HEK293 (cell line): Measurements from ENCODE around the gene PRTFDC1.

Source experiments
- CTCF ChIA-PET: fragments of 350-600 bp; formaldehyde crosslinking; extraction: SDS; loops from one replicate; lab custom pipeline; 2021; ENCODE audit warnings: antibody characterized with exemption; lab: Yijun Ruan, JAX
- POLR2A ChIA-PET: fragments of 300-600 bp; formaldehyde crosslinking; extraction: SDS; loops from one replicate; lab custom pipeline; 2020; ENCODE audit warnings: antibody characterized with exemption, inconsistent platforms; lab: Yijun Ruan, JAX
- H3K27ac ChIP-seq: fragments of 200-500 bp; sonication (Bioruptor generic); 2 replicates; pipeline ENCODE4 v1.5.1; 2014; ENCODE audit warnings: low read depth, low read length, control low read depth, inconsistent platforms; ENCODE audit errors: extremely low read depth
- H3K36me3 ChIP-seq, 2 experiments: fragments of 200-500 bp in 1 of 2; sonication (Bioruptor generic) in 1 of 2; 1 replicate in 1 of 2; 2 replicates in 1 of 2; pipeline ENCODE4 v1.5.1; 2014 to 2017; ENCODE audit warnings: inconsistent platforms in 2 of 2, low read length in 2 of 2; ENCODE audit not compliant: control insufficient read depth in 2 of 2, insufficient read depth in 1 of 2
- H3K4me1 ChIP-seq: fragments of 200-500 bp; sonication (Bioruptor generic); 2 replicates; pipeline ENCODE4 v1.5.1; 2014; ENCODE audit warnings: mild to moderate bottlenecking, low read length, inconsistent platforms; ENCODE audit not compliant: control insufficient read depth, insufficient read depth
- H3K4me3 ChIP-seq: 2 replicates; pipeline ENCODE4 v1.5.1; 2011; ENCODE audit warnings: low read depth, mild to moderate bottlenecking, control low read depth, low read length, moderate library complexity
- H3K9me3 ChIP-seq: fragments of 200-500 bp; sonication (Bioruptor generic); 2 replicates; pipeline ENCODE4 v1.5.1; 2014; ENCODE audit warnings: low read depth, low read length, inconsistent platforms; ENCODE audit not compliant: control insufficient read depth, insufficient read depth
- CTCF ChIP-seq: fragments of 450-650 bp; formaldehyde crosslinking; IDR thresholded peaks from 2 replicates; pipeline ENCODE4 v1.5.1; 2016; ENCODE audit warnings: missing biosample characterization, missing genetic modification characterization
- EGR2 ChIP-seq: fragments of 450-650 bp; formaldehyde crosslinking; IDR thresholded peaks from 2 replicates; pipeline ENCODE4 v1.5.1; 2016; ENCODE audit warnings: low read depth, missing biosample characterization, missing genetic modification characterization
- FEZF1 ChIP-seq: fragments of 450-650 bp; formaldehyde crosslinking; IDR thresholded peaks from 2 replicates; pipeline ENCODE4 v1.5.1; 2016; ENCODE audit warnings: missing biosample characterization, missing genetic modification characterization
- GLI2 ChIP-seq: fragments of 450-650 bp; formaldehyde crosslinking; IDR thresholded peaks from 2 replicates; pipeline ENCODE4; 2017; ENCODE audit warnings: missing biosample characterization, missing genetic modification characterization, low read depth, borderline replicate concordance
- IKZF3 ChIP-seq: fragments of 450-650 bp; IDR thresholded peaks from 2 replicates; pipeline ENCODE4 v1.5.0; 2018; ENCODE audit warnings: missing biosample characterization, mild to moderate bottlenecking, missing genetic modification characterization, moderate library complexity
- KLF1 ChIP-seq: fragments of 450-650 bp; formaldehyde crosslinking; IDR thresholded peaks from 2 replicates; pipeline ENCODE4 v1.5.1; 2016; ENCODE audit warnings: missing biosample characterization, missing genetic modification characterization
- SETDB1 ChIP-seq: IDR thresholded peaks from one replicate; pipeline ENCODE4 v1.6.1; 2017; ENCODE audit warnings: mild to moderate bottlenecking, low read length, moderate library complexity, mixed read lengths; ENCODE audit not compliant: insufficient read length
- TRIM28 ChIP-seq: IDR thresholded peaks from 2 replicates; pipeline ENCODE4 v1.6.1; 2011; ENCODE audit warnings: low read length, control low read depth, borderline replicate concordance
- TSHZ1 ChIP-seq: fragments of 450-650 bp; formaldehyde crosslinking; IDR thresholded peaks from 2 replicates; pipeline ENCODE4 v1.5.1; 2016; ENCODE audit warnings: missing biosample characterization, missing genetic modification characterization, borderline replicate concordance
- WT1 ChIP-seq: fragments of 450-650 bp; formaldehyde crosslinking; IDR thresholded peaks from 2 replicates; pipeline ENCODE4 v1.5.1; 2016; ENCODE audit warnings: missing biosample characterization, missing genetic modification characterization
- ZBTB10 ChIP-seq: fragments of 450-650 bp; formaldehyde crosslinking; IDR thresholded peaks from 2 replicates; pipeline ENCODE4 v1.5.1; 2016; ENCODE audit warnings: missing biosample characterization, missing genetic modification characterization
- ZFHX2 ChIP-seq: fragments of 450-650 bp; formaldehyde crosslinking; conservative IDR thresholded peaks from 2 replicates; pipeline ENCODE4 v1.5.1; 2016; ENCODE audit warnings: missing biosample characterization, missing genetic modification characterization
- ZIC2 ChIP-seq: fragments of 450-650 bp; formaldehyde crosslinking; IDR thresholded peaks from 2 replicates; pipeline ENCODE4 v1.5.1; 2016; ENCODE audit warnings: missing biosample characterization, missing genetic modification characterization
- ZNF366 ChIP-seq: fragments of 450-650 bp; formaldehyde crosslinking; conservative IDR thresholded peaks from 2 replicates; pipeline ENCODE4 v1.5.1; 2016; ENCODE audit warnings: missing biosample characterization, missing genetic modification characterization
- ZNF398 ChIP-seq: fragments of 450-650 bp; formaldehyde crosslinking; IDR thresholded peaks from 2 replicates; pipeline ENCODE4 v1.5.1; 2017; ENCODE audit warnings: missing biosample characterization, missing genetic modification characterization
- ZNF488 ChIP-seq: fragments of 450-650 bp; formaldehyde crosslinking; IDR thresholded peaks from 2 replicates; pipeline ENCODE4 v1.5.1; 2016; ENCODE audit warnings: missing biosample characterization, missing genetic modification characterization
- ZNF585B ChIP-seq: fragments of 450-650 bp; formaldehyde crosslinking; IDR thresholded peaks from 2 replicates; pipeline ENCODE4 v1.5.1; 2016; ENCODE audit warnings: missing biosample characterization, missing genetic modification characterization
- ZNF596 ChIP-seq: fragments of 450-650 bp; IDR thresholded peaks from 2 replicates; pipeline ENCODE4 v1.5.0; 2018; ENCODE audit warnings: missing biosample characterization, mild to moderate bottlenecking, missing genetic modification characterization, moderate library complexity
- ZNF660 ChIP-seq: fragments of 450-650 bp; IDR thresholded peaks from 2 replicates; pipeline ENCODE4 v1.5.1; 2018; ENCODE audit warnings: missing biosample characterization, mild to moderate bottlenecking, missing genetic modification characterization
- ZXDB ChIP-seq: fragments of 450-650 bp; formaldehyde crosslinking; IDR thresholded peaks from 2 replicates; pipeline ENCODE4 v1.5.1; 2016; ENCODE audit warnings: missing biosample characterization, missing genetic modification characterization

PRTFDC1 gene

GRCh38 chr10:24953675-24954074 lies 1.3 kb upstream of the PRTFDC1 start (continued):
- TF ChIP-seq GLI2 (tag by site-specific recombination): no peak
- TF ChIP-seq FEZF1 (tag by site-specific recombination): no peak

- Histone ChIP-seq H3K4me1 (no peaks in the 10 kb centered on the region), H3K36me3 (no peaks in the 10 kb centered on the region), H3K4me3 (peak overlapping the region; percentile 39), H3K9me3 (no peaks in the 10 kb centered on the region), H3K27ac (peak overlapping the region; percentile 63; the same call in 1 of the 2 replicates)
- ChIA-PET POLR2A (interaction anchor here (0.6 kb wide), 1 partner anchor 246 kb away, joined by 5 read pairs; no protein-coding TSS in a partner anchor), CTCF (interaction anchor here (0.7 kb wide), 1 partner anchor 160 kb away, joined by 3 read pairs; no protein-coding TSS in a partner anchor)
- TF ChIP-seq ZXDB (peak; percentile 46; the same call in 1 of the 2 replicates), ZNF660 (tag by site-specific recombination) (0 out of 2 replicates have a peak, but pooled peaks have one; percentile 24), ZIC2 (tag by site-specific recombination) (0 out of 2 replicates have a peak, but pooled peaks have one; percentile 7), EGR2 (peak; percentile 88), ZFHX2 (peak; percentile 80), KLF1 (tag by site-specific recombination) (0 out of 2 replicates have a peak, but pooled peaks have one; percentile 49), ZNF488 (tag by site-specific recombination) (no peak), IKZF3 (tag by site-specific recombination) (peak; percentile 34; the same call in 1 of the 2 replicates), ZNF366 (tag by site-specific recombination) (peak; percentile 84), SETDB1 (no peak), TRIM28 (no peak), ZNF596 (0 out of 2 replicates have a peak, but pooled peaks have one; percentile 32), ZNF398 (peak; percentile 97), WT1 (tag by site-specific recombination) (peak; percentile 68; the same call in 1 of the 2 replicates), TSHZ1 (tag by site-specific recombination) (no peak), ZBTB10 (tag by site-specific recombination) (0 out of 2 replicates have a peak, but pooled peaks have one; percentile 24), ZNF585B (tag by site-specific recombination) (no peak), CTCF (peak; percentile 18; the same call in 1 of the 2 replicates)
Measured at GRCh38 chr10:24952707-24953645, 570 bp upstream of the PRTFDC1 start.
